Middle frontal gyrus (tissue), 1 donor: ENCODE data around the gene CRISP3.

Experiments
- DNase-seq: peaks from one replicate; pipeline ENCODE4 v3.0.0-alpha.2; 2015; ENCODE audit warnings: low spot score; ENCODE audit errors: extremely low spot score

The CRISP3 gene

DNA sequence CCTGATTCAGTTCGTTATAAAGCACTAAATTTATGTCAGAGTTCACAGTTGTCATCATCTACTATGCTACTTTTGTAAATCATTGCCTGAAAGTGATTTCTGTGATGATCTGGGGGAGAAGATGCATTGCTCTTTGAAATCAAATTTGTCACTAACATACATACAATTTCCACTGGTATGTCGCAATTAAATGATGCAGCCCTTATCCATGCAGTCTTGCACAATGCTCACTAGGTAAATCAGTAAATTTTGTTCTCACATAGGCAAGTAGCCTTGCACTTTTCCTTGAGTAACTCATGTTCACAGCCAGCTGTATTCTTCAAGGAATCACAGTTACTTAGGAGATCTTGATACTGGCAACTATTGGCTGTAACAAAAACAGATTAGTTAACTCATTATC, 51.7 kb downstream of the CRISP3 start:
- DNase-seq, result no peak
